CD4-positive, alpha-beta T cell treated with Interferon alpha-2 for 1 hour (primary cell): Measurements from ENCODE around the gene ELFN1.

Experiments used
- DNase-seq, 2 donors: peaks; one replicate each; pipeline ENCODE4 v3.0.0-alpha.2; 2020 to 2022

The ELFN1 gene

GRCh38 chr7:1643270-1644092 is 26.6 kb upstream of the ELFN1 start:
- DNase-seq: no peak

GRCh38 chr7:1644341-1645070 is 25.6 kb upstream of the ELFN1 start:
- no peak for DNase-seq

GRCh38 chr7:1645071-1645409 is 25.0 kb upstream of the ELFN1 start:
- no peak for DNase-seq

GRCh38 chr7:1645476-1645875 is 24.6 kb upstream of the ELFN1 start:
- no peak for DNase-seq

GRCh38 chr7:1646391-1646790 is 23.7 kb upstream of the ELFN1 start:
- DNase-seq: no peak

- no peak for DNase-seq
These were observed 22.9 kb upstream of the ELFN1 start for GRCh38 chr7:1646957-1647891.

- no peak for DNase-seq
These were observed 22.0 kb upstream of the ELFN1 start for GRCh38 chr7:1647961-1648672.

GRCh38 chr7:1649751-1650326 is 20.2 kb upstream of the ELFN1 start:
- no peak for DNase-seq

GRCh38 chr7:1650363-1651030 is 19.6 kb upstream of the ELFN1 start:
- no peak for DNase-seq

GRCh38 chr7:1651031-1651446 is 19.0 kb upstream of the ELFN1 start:
- DNase-seq: no peak

GRCh38 chr7:1651891-1652290 is 18.2 kb upstream of the ELFN1 start:
- DNase-seq: no peak

GRCh38 chr7:1653500-1653899 is 16.6 kb upstream of the ELFN1 start:
- DNase-seq: no peak

GRCh38 chr7:1654111-1654510 is 16.0 kb upstream of the ELFN1 start:
- DNase-seq: no peak

GRCh38 chr7:1654738-1655475 is 15.2 kb upstream of the ELFN1 start:
- no peak for DNase-seq

- no peak for DNase-seq
These were observed 10.4 kb upstream of the ELFN1 start for GRCh38 chr7:1659696-1660095.

- DNase-seq: no peak
These were observed 8.6 kb upstream of the ELFN1 start for GRCh38 chr7:1661461-1661860.

- no peak for DNase-seq
These were observed 8.0 kb upstream of the ELFN1 start for GRCh38 chr7:1662101-1662500.

GRCh38 chr7:1662767-1663166 is 7.3 kb upstream of the ELFN1 start:
- no peak for DNase-seq

GRCh38 chr7:1663223-1663622 is 6.9 kb upstream of the ELFN1 start:
- DNase-seq: peak in 1 of 2 donors; percentile 5

GRCh38 chr7:1663857-1664651 is 6.0 kb upstream of the ELFN1 start:
- no peak for DNase-seq
